ENCODE results near the gene OXT. TPM values are rescaled to one million over a fixed set of nuclear protein-coding genes. Genes with fewer than 3 reads are reported as not detected.

The OXT gene
- total and polyA plus RNA-seq, 2 of the 13 experiments (the other 11 are each of a cell fraction or from before 2014, with no cell fraction given), result not detected

GRCh38 chr20:3037654-3038053, 33.8 kb upstream of the OXT start:
- in situ Hi-C loops (cut with HindIII; ENCODE audit: extremely low pct_ligation_motif_present, low pct_unique_long_range_greater_than_20kb), result no loop called here
- H3K79me2 ChIP-seq (ENCODE audit: insufficient read depth, low read length), result no peaks in the 10 kb centered on the region
- no peaks in the 10 kb centered on the region for H3K9me3 ChIP-seq (ENCODE audit: low read length)
- no TSS peak for BruUV-seq (replicated peaks)
- H3K4me3 ChIP-seq (replicated peaks in 1 of 3; ENCODE audit: insufficient read depth in 1 of 3, low read depth in 2 of 3, low read length in 3 of 3), result no peak overlapping the region
- H4K20me1 ChIP-seq (ENCODE audit: insufficient read depth, low read length), result no peaks in the 10 kb centered on the region
- no peak for FAIRE-seq
- no peak overlapping the region for H3K4me2 ChIP-seq (ENCODE audit: low read depth, low read length)
- TF ChIP-seq ISL2 (CRISPR knock-in tag; IDR thresholded peaks at IDR 0.05), result no peak
- peak; percentile 59 for TF ChIP-seq ZNF687 (CRISPR knock-in tag; IDR thresholded peaks at IDR 0.05)
- no peak for TF ChIP-seq UBTF (CRISPR knock-in tag; IDR thresholded peaks at IDR 0.05)
- TF ChIP-seq ZC3H13 (CRISPR knock-in tag; IDR thresholded peaks at IDR 0.05), result no peak
- TF ChIP-seq TFDP1 (CRISPR knock-in tag; IDR thresholded peaks at IDR 0.05; ENCODE audit: borderline replicate concordance), result no peak
- TF ChIP-seq GZF1 (CRISPR knock-in tag; IDR thresholded peaks at IDR 0.05), result no peak
- 0 out of 2 replicates have a peak, but pooled peaks have one; percentile 1 for TF ChIP-seq FLYWCH1 (CRISPR knock-in tag; IDR thresholded peaks at IDR 0.05)
- TF ChIP-seq ZNF205 (CRISPR knock-in tag; IDR thresholded peaks at IDR 0.05), result no peak
- TF ChIP-seq ZNF672 (CRISPR knock-in tag; IDR thresholded peaks at IDR 0.05), result no peak
- no peak for TF ChIP-seq CSRNP1 (CRISPR knock-in tag; IDR thresholded peaks at IDR 0.05)
- no peak for DNase-seq (ENCODE audit: low spot score)
- H3K27me3 ChIP-seq (ENCODE audit: control insufficient read depth in 1 of 2, insufficient read depth in 2 of 2, low read length in 2 of 2), result no peaks in the 10 kb centered on the region
- peaks cover 44 to 60% of the 10 kb centered on the region in 2 experiments for H3K36me3 ChIP-seq (replicated peaks in 1 of 2; ENCODE audit: control insufficient read depth in 1 of 2, insufficient read depth in 2 of 2, low read length in 2 of 2)
- no peak overlapping the region for H3K27ac ChIP-seq (ENCODE audit: extremely low read length, insufficient read depth, low read length)
- 92% methylated on average over 3 of the region's 3 CpGs for WGBS (ENCODE audit: low lambda C conversion rate)
- intact Hi-C loops (cut with micrococcal nuclease; ENCODE audit: unreplicated experiment), result no loop called here
- no peak overlapping the region for H2AFZ ChIP-seq (ENCODE audit: low read length)
- H3K9ac ChIP-seq (ENCODE audit: insufficient read depth, low read depth, low read length), result no peak overlapping the region
- POLR2A ChIA-PET, result no interaction called here
- H3K4me1 ChIP-seq (ENCODE audit: insufficient read depth, low read length), result peaks cover 15% of the 10 kb centered on the region
- ATAC-seq, result peak; percentile 31; the same call in 2 of the 3 replicates
- CTCF ChIA-PET (ENCODE audit: low intra/inter-chr PET ratio, low total read pairs), result no interaction called here
